MCF 10A (cell line): ENCODE measurements around the gene CLMN. TPM values are rescaled to one million over a fixed set of nuclear protein-coding genes. Genes with fewer than 3 reads are reported as not detected.
"Not testable (repeated sequence)": the region's sequence is repeated elsewhere in the genome, so short reads cannot be mapped to it uniquely, and the experiment has no call there.

Experiments
- BruUV-seq: library from RNA; stranded (reverse); fragments of 400-500 nt; replicated peaks from 2 replicates; lab custom pipeline; 2021; lab: Mats Ljungman, UMichigan
- CTCF ChIA-PET: fragments of 300-600 bp; sonication (Branson Sonifier 250); formaldehyde crosslinking; extraction: SDS; loops from one replicate; lab custom pipeline; 2021; ENCODE audit warnings: antibody characterized with exemption, inconsistent platforms; lab: Yijun Ruan, JAX
- POLR2A ChIA-PET: fragments of 300-600, 350-650 bp; sonication (Branson Sonifier 250); formaldehyde crosslinking; extraction: SDS; loops from one replicate; lab custom pipeline; 2020; ENCODE audit warnings: antibody characterized with exemption, inconsistent platforms; lab: Yijun Ruan, JAX
- DNase-seq: peaks from one replicate; pipeline ENCODE4 v3.0.0-alpha.2; 2018; ENCODE audit not compliant: unreplicated experiment
- H3K27ac Mint-ChIP-seq: one replicate; pipeline ENCODE4 v1.8.0; 2022; ENCODE audit warnings: mild to moderate bottlenecking, low read depth, mixed read lengths; ENCODE audit not compliant: unreplicated experiment
- H3K27me3 Mint-ChIP-seq: one replicate; pipeline ENCODE4 v1.8.0; 2022; ENCODE audit warnings: mixed read lengths; ENCODE audit not compliant: insufficient read depth, unreplicated experiment
- H3K36me3 Mint-ChIP-seq: one replicate; pipeline ENCODE4 v1.8.0; 2022; ENCODE audit warnings: mild to moderate bottlenecking, moderate library complexity, mixed read lengths; ENCODE audit not compliant: insufficient read depth, unreplicated experiment
- H3K4me1 Mint-ChIP-seq: one replicate; pipeline ENCODE4 v1.8.0; 2022; ENCODE audit warnings: mixed read lengths; ENCODE audit not compliant: insufficient read depth, unreplicated experiment
- H3K4me3 Mint-ChIP-seq: one replicate; pipeline ENCODE4 v1.8.0; 2022; ENCODE audit warnings: mild to moderate bottlenecking, moderate library complexity, mixed read lengths; ENCODE audit not compliant: unreplicated experiment
- H3K9me3 Mint-ChIP-seq: one replicate; pipeline ENCODE4 v1.8.0; 2022; ENCODE audit warnings: mixed read lengths; ENCODE audit not compliant: unreplicated experiment
- CTCF ChIP-seq: fragments of 200-600 bp; IDR thresholded peaks from one replicate; pipeline ENCODE4 v1.8.0; 2022; ENCODE audit warnings: antibody characterized with exemption, mild to moderate bottlenecking; ENCODE audit not compliant: unreplicated experiment
- intact Hi-C: fragments of 100-400 bp; cut with micrococcal nuclease; formaldehyde crosslinking; loops from 2 replicates; pipeline ENCODE4 v1.14.1; 2022
- total RNA-seq: library from RNA; stranded (reverse); gene quantifications from 2 replicates; pipeline ENCODE4 v1.2.3, GENCODE V29; 2022

Gene CLMN
- total RNA-seq, 1 experiment from 2014 or later = 17.9 TPM

DNA sequence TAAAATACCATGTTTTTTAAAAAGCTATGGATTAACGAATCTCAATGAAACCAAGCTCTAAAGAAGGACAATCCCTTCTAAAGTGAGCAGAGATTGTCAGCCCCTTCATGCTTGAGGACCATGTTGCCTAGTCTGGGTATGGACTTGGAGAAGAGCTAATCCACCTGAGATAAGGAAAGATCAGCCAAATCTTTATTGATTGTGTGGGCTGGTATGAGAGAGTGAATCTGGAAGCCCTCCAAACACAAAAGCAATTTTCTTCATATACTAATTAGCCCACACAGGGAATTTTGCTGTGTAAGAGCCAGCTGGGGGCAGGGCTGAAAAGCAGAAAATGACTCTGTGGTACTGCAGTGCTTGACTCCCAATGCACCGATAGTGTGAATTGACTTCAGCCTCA is 115.0 kb downstream of the CLMN start:
- Mint-ChIP-seq H3K27me3 (no peaks in the 10 kb centered on the region), H3K9me3 (peaks cover 14% of the 10 kb centered on the region), H3K4me3 (no peak overlapping the region), H3K27ac (no peak overlapping the region), H3K4me1 (no peaks in the 10 kb centered on the region), H3K36me3 (peaks cover 8% of the 10 kb centered on the region)
- intact Hi-C loops = no loop called here
- no peak for TF ChIP-seq CTCF
- BruUV-seq = no TSS peak
- CTCF ChIA-PET = interaction anchor here (0.6 kb wide), 2 partner anchors 145 to 1265 kb away, joined by 3 read pairs; no protein-coding TSS in a partner anchor
- POLR2A ChIA-PET = interaction anchor here (1.2 kb wide), 1 partner anchor 15 kb away, joined by 3 read pairs; no protein-coding TSS in a partner anchor
- no peak for DNase-seq

DNA sequence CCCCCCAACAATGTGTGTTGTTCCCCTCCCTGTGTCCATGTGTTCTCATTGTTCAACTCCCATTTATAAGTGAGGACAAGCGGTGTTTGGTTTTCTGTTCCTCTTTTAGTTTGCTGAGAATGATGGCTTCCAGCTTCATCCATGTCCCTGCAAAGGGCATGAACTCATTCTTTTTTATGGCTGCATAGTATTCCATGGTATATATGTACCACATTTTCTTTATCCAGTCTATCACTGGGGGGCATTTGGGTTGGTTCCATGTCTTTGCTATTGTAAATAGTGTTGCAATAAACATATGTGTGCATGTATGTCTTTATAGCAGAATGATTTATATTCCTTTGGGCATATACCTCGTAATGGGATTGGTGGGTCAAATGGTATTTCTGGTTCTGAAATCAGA is 118.0 kb downstream of the CLMN start:
- H3K4me1 Mint-ChIP-seq, intact Hi-C loops, DNase-seq, H3K4me3 Mint-ChIP-seq, H3K27me3 Mint-ChIP-seq, CTCF ChIA-PET, H3K27ac Mint-ChIP-seq, BruUV-seq, POLR2A ChIA-PET: not testable (repeated sequence)
- peaks cover 14% of the 10 kb centered on the region for H3K9me3 Mint-ChIP-seq
- H3K36me3 Mint-ChIP-seq = peaks cover 14% of the 10 kb centered on the region

- no peak for DNase-seq
- no peak overlapping the region for H3K27ac Mint-ChIP-seq
- no peak overlapping the region for H3K4me3 Mint-ChIP-seq
- H3K4me1 Mint-ChIP-seq = no peaks in the 10 kb centered on the region
- H3K27me3 Mint-ChIP-seq = no peaks in the 10 kb centered on the region
- intact Hi-C loops = no loop called here
- no TSS peak for BruUV-seq
- peaks cover 13% of the 10 kb centered on the region for H3K9me3 Mint-ChIP-seq
- peaks cover 14% of the 10 kb centered on the region for H3K36me3 Mint-ChIP-seq
- ChIA-PET CTCF (no interaction called here), POLR2A (no interaction called here)
- no peak for TF ChIP-seq CTCF
These were observed 119.3 kb downstream of the CLMN start for GRCh38 chr14:95200404-95200803.

DNA sequence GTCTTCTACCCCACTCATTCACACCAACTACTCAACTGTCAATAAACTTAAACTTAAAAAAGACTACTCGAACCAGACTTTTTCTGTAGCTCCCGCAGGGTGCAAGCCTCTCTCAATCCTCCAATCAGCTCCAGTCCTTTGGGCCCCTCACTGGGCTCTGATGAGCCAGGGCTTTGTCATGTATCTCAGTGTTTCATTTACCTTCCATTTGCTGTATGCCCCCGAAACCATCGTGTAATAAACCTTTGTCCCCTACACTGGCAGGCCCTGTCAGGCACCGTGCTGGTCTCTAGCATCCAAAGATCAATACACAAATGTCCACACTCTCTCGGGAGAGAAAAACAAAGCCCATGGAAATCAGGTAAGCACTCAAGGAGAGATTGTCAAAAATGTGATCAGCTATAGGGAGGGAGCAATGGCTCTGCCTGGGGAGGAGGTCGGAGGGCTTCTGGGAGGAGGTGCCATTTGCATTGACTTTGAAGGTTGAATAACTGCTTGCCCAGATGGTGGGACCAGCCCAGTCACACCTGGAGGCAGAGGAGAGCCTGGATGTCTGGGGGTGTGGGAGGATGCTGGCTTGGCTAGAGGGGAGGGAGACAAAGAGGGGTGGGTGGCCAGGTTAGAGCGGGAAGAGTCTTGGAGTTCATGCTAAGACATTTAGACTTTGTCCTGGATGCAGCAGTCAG is 120.3 kb downstream of the CLMN start:
- ChIA-PET POLR2A (no interaction called here), CTCF (interaction anchor here (0.6 to 0.8 kb wide), 2 partner anchors 232 to 493 kb away, joined by 3 to 4 read pairs; no protein-coding TSS in a partner anchor)
- no peak for DNase-seq
- peaks cover 16% of the 10 kb centered on the region for H3K36me3 Mint-ChIP-seq
- no peak overlapping the region for H3K4me3 Mint-ChIP-seq
- H3K4me1 Mint-ChIP-seq = no peaks in the 10 kb centered on the region
- H3K9me3 Mint-ChIP-seq = peaks cover 4% of the 10 kb centered on the region
- no TSS peak for BruUV-seq
- H3K27ac Mint-ChIP-seq = no peak overlapping the region
- intact Hi-C loops = no loop called here
- H3K27me3 Mint-ChIP-seq = no peaks in the 10 kb centered on the region
- no peak for TF ChIP-seq CTCF
